GM19468 (cell line): ENCODE measurements around the gene S100PBP.

Experiments
- ATAC-seq: cut with Tn5 transposase; IDR thresholded peaks from one replicate; pipeline ENCODE4 v1.9.1; 2021; ENCODE audit warnings: mild to moderate bottlenecking, moderate library complexity, moderate number of reproducible peaks; ENCODE audit not compliant: unreplicated experiment; ENCODE audit errors: extremely low read depth

S100PBP gene

GRCh38 chr1:32867151-32867550 lies 49.7 kb downstream of the S100PBP start:
- no peak for ATAC-seq

GRCh38 chr1:32867671-32868070 lies 50.2 kb downstream of the S100PBP start:
- no peak for ATAC-seq

- ATAC-seq, result no peak
Measured at GRCh38 chr1:32868085-32868484, 50.6 kb downstream of the S100PBP start.

GRCh38 chr1:32868806-32869455 lies 51.5 kb downstream of the S100PBP start:
- ATAC-seq, result no peak

- no peak for ATAC-seq
Measured at GRCh38 chr1:32869923-32870614, 52.6 kb downstream of the S100PBP start.

GRCh38 chr1:32870615-32871363 lies 53.3 kb downstream of the S100PBP start, which contains the start of gene FNDC5:
Gene FNDC5 (minus strand): TSS chr1:32870912.
- no peak for ATAC-seq

- no peak for ATAC-seq
Measured at GRCh38 chr1:32871364-32872191, 54.1 kb downstream of the S100PBP start.

- no peak for ATAC-seq
Measured at GRCh38 chr1:32872192-32872460, 54.7 kb downstream of the S100PBP start.

- ATAC-seq, result no peak
Measured at GRCh38 chr1:32873484-32873883, 56.0 kb downstream of the S100PBP start.

- ATAC-seq, result no peak
Measured at GRCh38 chr1:32874860-32875752, 57.7 kb downstream of the S100PBP start.

- no peak for ATAC-seq
Measured at GRCh38 chr1:32876341-32877210, 59.1 kb downstream of the S100PBP start.

- ATAC-seq, result no peak
Measured at GRCh38 chr1:32877211-32878110, 60.0 kb downstream of the S100PBP start.

- no peak for ATAC-seq
Measured at GRCh38 chr1:32878183-32878582, 60.7 kb downstream of the S100PBP start.

GRCh38 chr1:32878637-32879041 lies 61.2 kb downstream of the S100PBP start:
- no peak for ATAC-seq

GRCh38 chr1:32881291-32881690 lies 63.8 kb downstream of the S100PBP start:
- ATAC-seq, result no peak

- ATAC-seq, result no peak
Measured at GRCh38 chr1:32881871-32882850, 64.7 kb downstream of the S100PBP start.
